Smooth muscle cell (in vitro differentiated cells): Measurements from ENCODE around the gene NPW. TPM values are rescaled to one million over a fixed set of nuclear protein-coding genes. Genes with fewer than 3 reads are reported as not detected.
A peak's percentile ranks its signal among the peaks of the same experiment; 100 is the strongest.

Source experiments
- DNase-seq: peaks from one replicate; lab custom pipeline; 2025; ENCODE audit not compliant: unreplicated experiment; lab: John Stamatoyannopoulos, UW
- H2AFZ ChIP-seq: fragments of 200-600 bp; sonication (generic); 2 replicates; pipeline ENCODE4 v1.6.0; 2016; ENCODE audit warnings: antibody characterized with exemption, low read depth, mild to moderate bottlenecking
- H3F3A ChIP-seq: fragments of 200-600 bp; sonication (generic); 2 replicates; pipeline ENCODE4 v1.6.0; 2017; ENCODE audit warnings: antibody characterized with exemption, low read depth
- H3K27ac ChIP-seq: fragments of 200-600 bp; sonication (generic); 2 replicates; pipeline ENCODE4 v1.5.1; 2016; ENCODE audit warnings: low read depth, mild to moderate bottlenecking
- H3K27me3 ChIP-seq: fragments of 200-600 bp; sonication (generic); 2 replicates; pipeline ENCODE4 v1.6.1; 2016; ENCODE audit warnings: low read depth, mild to moderate bottlenecking
- H3K36me3 ChIP-seq: fragments of 200-600 bp; sonication (generic); 2 replicates; pipeline ENCODE4 v1.5.1; 2016; ENCODE audit warnings: low read depth
- H3K4me1 ChIP-seq: fragments of 200-600 bp; sonication (generic); 2 replicates; pipeline ENCODE4 v1.5.1; 2016; ENCODE audit warnings: low read depth
- H3K4me2 ChIP-seq: fragments of 200-600 bp; sonication (generic); 2 replicates; pipeline ENCODE4 v1.6.0; 2016; ENCODE audit warnings: mild to moderate bottlenecking
- H3K4me3 ChIP-seq: fragments of 200-600 bp; sonication (generic); 2 replicates; pipeline ENCODE4 v1.5.1; 2016; ENCODE audit warnings: mild to moderate bottlenecking
- H3K79me2 ChIP-seq: fragments of 200-600 bp; sonication (generic); 2 replicates; pipeline ENCODE4 v1.6.0; 2016; ENCODE audit warnings: low read depth, mild to moderate bottlenecking
- H3K9ac ChIP-seq: fragments of 200-600 bp; sonication (generic); 2 replicates; pipeline ENCODE4 v1.6.0; 2016; ENCODE audit warnings: low read depth
- H3K9me3 ChIP-seq: fragments of 200-600 bp; sonication (generic); replicated peaks from 2 replicates; pipeline ENCODE4 v1.5.1; 2016; ENCODE audit warnings: low read depth
- H4K20me1 ChIP-seq: fragments of 200-600 bp; sonication (generic); 2 replicates; pipeline ENCODE4 v1.6.0; 2016; ENCODE audit warnings: low read depth
- CTCF ChIP-seq: fragments of 200-600 bp; sonication (generic); IDR thresholded peaks from 2 replicates; pipeline ENCODE4 v1.5.1; 2017; ENCODE audit warnings: borderline replicate concordance, mild to moderate bottlenecking, antibody characterized with exemption; ENCODE audit not compliant: insufficient read depth, poor library complexity, severe bottlenecking
- WGBS: methylation state at CpG from one replicate; pipeline ENCODE4 v1.1.7; 2016; ENCODE audit warnings: low lambda C conversion rate; 5-methylcytosine and 5-hydroxymethylcytosine counted together
- polyA plus RNA-seq: library from polyadenylated mRNA; unstranded; fragments of >200 nt; fragmentation: Nextera tagmentation; extraction: Ambion mirVana; gene quantifications from 2 replicates; pipeline ENCODE4 v1.2.1, GENCODE V29; 2016
- total RNA-seq: library from RNA; depleted of rRNA; stranded (reverse); fragments of >200 nt; gene quantifications from 2 replicates; pipeline ENCODE4 v1.2.3, GENCODE V29; 2014

The NPW gene
- total and polyA plus RNA-seq, 2 experiments from 2014 or later = 13.1 to 185 TPM

- Histone ChIP-seq H3K9me3 (no peaks in the 10 kb centered on the region), H3K36me3 (no peaks in the 10 kb centered on the region), H3K4me2 (peak overlapping the region; percentile 90), H2AFZ (no peak overlapping the region), H3K4me3 (peak overlapping the region; percentile 98), H3K9ac (peak overlapping the region; percentile 88), H3F3A (no peaks in the 10 kb centered on the region), H3K27me3 (no peaks in the 10 kb centered on the region), H3K4me1 (peaks cover 27% of the 10 kb centered on the region), H3K79me2 (peaks cover 62% of the 10 kb centered on the region), H3K27ac (peak overlapping the region; percentile 79), H4K20me1 (peaks cover 62% of the 10 kb centered on the region)
- TF ChIP-seq CTCF = no peak
- DNase-seq = no peak
- 84% methylated on average over 15 of the region's 15 CpGs for WGBS
Observed at GRCh38 chr16:2008009-2008526, 11.5 kb upstream of the NPW start.

GRCh38 chr16:2008631-2009163, 10.9 kb upstream of the NPW start:
- H3K36me3 ChIP-seq = no peaks in the 10 kb centered on the region
- peaks cover 55% of the 10 kb centered on the region for H3K79me2 ChIP-seq
- H3K4me2 ChIP-seq = peak overlapping the region; percentile 90
- peak overlapping the region; percentile 98 for H3K4me3 ChIP-seq
- H3K4me1 ChIP-seq = peaks cover 27% of the 10 kb centered on the region
- peak overlapping the region; percentile 88 for H3K9ac ChIP-seq
- 11% methylated on average over 23 of the region's 23 CpGs for WGBS
- DNase-seq = no peak
- peak overlapping the region; percentile 79 for H3K27ac ChIP-seq
- H4K20me1 ChIP-seq = peaks cover 56% of the 10 kb centered on the region
- no peak for TF ChIP-seq CTCF
- no peaks in the 10 kb centered on the region for H3K9me3 ChIP-seq
- H2AFZ ChIP-seq = no peak overlapping the region
- no peaks in the 10 kb centered on the region for H3F3A ChIP-seq
- no peaks in the 10 kb centered on the region for H3K27me3 ChIP-seq

GRCh38 chr16:2009164-2009711, 10.3 kb upstream of the NPW start:
- Histone ChIP-seq H2AFZ (no peak overlapping the region), H3K27me3 (no peaks in the 10 kb centered on the region)
- WGBS = 2% methylated on average over 6 of the region's 55 CpGs

More at GRCh38 chr16:2009164-2009711, 10.3 kb upstream of the NPW start:
- Histone ChIP-seq H3K79me2 (peaks cover 52% of the 10 kb centered on the region), H3K36me3 (no peaks in the 10 kb centered on the region), H3K4me1 (peaks cover 23% of the 10 kb centered on the region), H3K27ac (peak overlapping the region; percentile 79), H3K9me3 (no peaks in the 10 kb centered on the region), H3K9ac (peak overlapping the region; percentile 88), H3K4me2 (peak overlapping the region; percentile 90), H3F3A (no peaks in the 10 kb centered on the region), H4K20me1 (peaks cover 50% of the 10 kb centered on the region), H3K4me3 (peak overlapping the region; percentile 98)
- no peak for TF ChIP-seq CTCF
- DNase-seq = no peak
